Vagina (tissue), 2 donors: ENCODE data around the gene SCYGR8.

Experiments used
- POLR2AphosphoS5 ChIP-seq, 2 donors: sonication (generic); formaldehyde crosslinking; IDR thresholded peaks; one replicate each; pipeline ENCODE4 v1.9.0; 2017; ENCODE audit warnings: antibody characterized with exemption in 2 of 2, mild to moderate bottlenecking in 2 of 2, low read depth in 1 of 2; ENCODE audit not compliant: insufficient read depth in 1 of 2
- TF ChIP-seq, protein P1 (sequence below), 3 experiments: fragments of 450-650 bp in 2 of 3; fragments of 200-600 bp in 1 of 3; sonication (generic) in 1 of 3; IDR thresholded peaks; one replicate each; pipeline ENCODE4 v1.5.1; 2017 to 2019; ENCODE audit warnings: antibody characterized with exemption in 3 of 3, mild to moderate bottlenecking in 2 of 3, moderate library complexity in 2 of 3

- TF ChIP-seq POLR2AphosphoS5 (IDR thresholded peaks at IDR 0.05; ENCODE audit: insufficient read depth in 1 of 2, low read depth in 1 of 2) = no peak
- TF ChIP-seq, protein P1, sequence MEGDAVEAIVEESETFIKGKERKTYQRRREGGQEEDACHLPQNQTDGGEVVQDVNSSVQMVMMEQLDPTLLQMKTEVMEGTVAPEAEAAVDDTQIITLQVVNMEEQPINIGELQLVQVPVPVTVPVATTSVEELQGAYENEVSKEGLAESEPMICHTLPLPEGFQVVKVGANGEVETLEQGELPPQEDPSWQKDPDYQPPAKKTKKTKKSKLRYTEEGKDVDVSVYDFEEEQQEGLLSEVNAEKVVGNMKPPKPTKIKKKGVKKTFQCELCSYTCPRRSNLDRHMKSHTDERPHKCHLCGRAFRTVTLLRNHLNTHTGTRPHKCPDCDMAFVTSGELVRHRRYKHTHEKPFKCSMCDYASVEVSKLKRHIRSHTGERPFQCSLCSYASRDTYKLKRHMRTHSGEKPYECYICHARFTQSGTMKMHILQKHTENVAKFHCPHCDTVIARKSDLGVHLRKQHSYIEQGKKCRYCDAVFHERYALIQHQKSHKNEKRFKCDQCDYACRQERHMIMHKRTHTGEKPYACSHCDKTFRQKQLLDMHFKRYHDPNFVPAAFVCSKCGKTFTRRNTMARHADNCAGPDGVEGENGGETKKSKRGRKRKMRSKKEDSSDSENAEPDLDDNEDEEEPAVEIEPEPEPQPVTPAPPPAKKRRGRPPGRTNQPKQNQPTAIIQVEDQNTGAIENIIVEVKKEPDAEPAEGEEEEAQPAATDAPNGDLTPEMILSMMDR (IDR thresholded peaks at IDR 0.05) = no peak
These were observed 36.1 kb downstream of the SCYGR8 start for GRCh38 chr2:227781841-227782240.
